Limb (tissue), 2 donors: Measurements from ENCODE around the gene CNOT3.
"Not testable (repeated sequence)": the region's sequence is repeated elsewhere in the genome, so short reads cannot be mapped to it uniquely, and the experiment has no call there.

ENCODE experiments used
- DNase-seq, 2 donors: peaks; one replicate each; pipeline ENCODE4 v3.0.0-alpha.2; 2016; ENCODE audit errors: extremely low spot score in 2 of 2

The CNOT3 gene

GRCh38 chr19:54191011-54191810, 53.6 kb downstream of the CNOT3 start, which contains the start of gene TSEN34:
Gene TSEN34 (plus strand): TSS chr19:54191308. CDS start chr19:54191365, 57 bp downstream.
- DNase-seq, result peak; percentile 18 to 95

DNA sequence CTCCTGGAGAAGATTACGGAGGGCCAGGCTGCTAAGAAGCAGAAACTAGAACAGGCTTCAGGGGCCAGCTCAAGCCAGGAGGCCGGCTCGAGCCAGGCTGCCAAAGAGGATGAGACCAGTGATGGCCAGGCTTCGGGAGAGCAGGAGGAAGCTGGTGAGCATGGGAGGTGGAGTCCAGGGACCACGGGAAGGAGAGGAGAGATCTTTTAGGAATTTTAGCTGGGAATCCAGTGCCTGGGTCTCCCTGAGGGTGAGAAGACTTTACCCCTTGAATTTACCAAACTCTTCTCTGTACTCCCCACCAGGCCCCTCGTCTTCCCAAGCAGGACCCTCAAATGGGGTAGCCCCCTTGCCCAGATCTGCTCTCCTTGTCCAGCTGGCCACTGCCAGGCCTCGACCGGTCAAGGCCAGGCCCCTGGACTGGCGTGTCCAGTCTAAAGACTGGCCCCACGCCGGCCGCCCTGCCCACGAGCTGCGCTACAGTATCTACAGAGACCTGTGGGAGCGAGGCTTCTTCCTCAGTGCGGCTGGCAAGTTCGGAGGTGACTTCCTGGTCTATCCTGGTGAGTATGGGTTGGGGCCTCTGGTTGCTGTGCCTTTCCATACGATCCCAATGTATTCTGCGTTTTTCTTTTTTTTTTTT, 54.4 kb downstream of the CNOT3 start:
- DNase-seq, result peak in 1 of 2 donors; percentile 38

DNA sequence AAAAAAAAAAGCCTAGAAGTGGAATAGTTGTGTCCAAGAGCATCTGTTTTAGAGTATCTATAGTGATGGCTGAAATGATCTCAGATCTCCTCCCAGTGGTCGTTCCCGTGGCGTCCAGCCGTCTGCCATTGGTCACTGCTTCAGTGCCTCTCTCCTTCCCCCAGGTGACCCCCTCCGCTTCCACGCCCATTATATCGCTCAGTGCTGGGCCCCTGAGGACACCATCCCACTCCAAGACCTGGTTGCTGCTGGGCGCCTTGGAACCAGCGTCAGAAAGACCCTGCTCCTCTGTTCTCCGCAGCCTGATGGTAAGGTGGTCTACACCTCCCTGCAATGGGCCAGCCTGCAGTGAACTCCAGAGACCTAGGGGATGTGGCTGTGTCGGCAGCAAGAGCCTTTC, 55.4 kb downstream of the CNOT3 start:
- DNase-seq, result no peak

DNA sequence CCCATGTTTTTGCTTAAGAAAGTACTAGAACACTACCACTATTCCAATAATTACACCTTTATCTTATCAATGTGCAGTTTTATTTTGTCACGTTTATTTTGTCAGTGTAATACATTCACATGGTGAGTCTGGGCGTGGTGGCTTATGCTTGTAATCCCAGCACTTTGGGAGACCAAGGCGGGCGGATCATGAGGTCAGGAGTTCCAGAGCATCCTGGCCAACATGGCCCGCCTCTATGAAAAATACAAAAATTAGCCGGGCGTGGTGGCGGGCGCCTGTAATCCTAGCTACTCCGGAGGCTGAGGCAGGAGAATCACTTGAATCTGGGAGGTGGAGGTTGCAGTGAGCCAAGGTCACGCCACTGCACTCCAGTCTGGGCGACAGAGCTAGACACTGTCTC, 56.9 kb downstream of the CNOT3 start:
- not testable (repeated sequence) for DNase-seq

DNA sequence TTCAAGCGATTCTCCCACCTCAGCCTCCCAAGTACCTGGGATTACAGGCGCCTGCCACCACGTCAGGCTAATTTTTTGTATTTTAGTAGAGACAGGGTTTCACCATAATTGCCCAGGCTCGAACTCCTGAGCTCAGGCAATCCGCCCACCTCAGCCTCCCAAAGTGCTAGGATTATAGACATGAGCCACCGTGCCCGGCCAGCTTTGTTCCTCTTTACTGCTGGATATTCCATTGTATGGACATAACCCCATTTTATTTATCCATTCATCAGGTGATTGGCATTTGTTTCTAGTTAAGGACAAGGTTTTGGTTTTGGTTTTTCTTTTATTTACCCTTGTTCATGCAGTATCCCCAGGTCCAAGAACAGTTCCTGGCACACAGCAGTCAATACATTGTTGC, 59.0 kb downstream of the CNOT3 start:
- DNase-seq, result no peak

DNA sequence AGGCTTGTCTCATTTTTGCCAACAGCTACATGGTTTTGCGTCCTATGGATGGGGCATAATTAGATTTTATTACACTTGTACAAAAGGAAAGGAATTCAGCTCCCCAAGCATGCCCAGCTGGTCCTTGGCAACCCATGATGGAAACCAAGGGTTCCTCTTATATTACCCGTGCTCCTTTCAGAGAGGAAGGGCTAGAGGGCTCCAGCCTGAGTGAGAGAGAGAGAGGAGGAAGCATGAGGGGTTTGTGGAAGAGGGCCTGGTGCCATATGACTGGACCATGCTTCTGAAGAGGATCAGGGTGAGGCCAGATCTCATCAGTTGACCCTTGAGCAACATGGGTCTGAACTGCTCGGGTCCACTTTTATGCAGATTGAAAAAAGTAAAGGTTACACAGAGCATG, 59.6 kb downstream of the CNOT3 start:
- no peak for DNase-seq

GRCh38 chr19:54199401-54199800, 61.8 kb downstream of the CNOT3 start:
- DNase-seq, result no peak

DNA sequence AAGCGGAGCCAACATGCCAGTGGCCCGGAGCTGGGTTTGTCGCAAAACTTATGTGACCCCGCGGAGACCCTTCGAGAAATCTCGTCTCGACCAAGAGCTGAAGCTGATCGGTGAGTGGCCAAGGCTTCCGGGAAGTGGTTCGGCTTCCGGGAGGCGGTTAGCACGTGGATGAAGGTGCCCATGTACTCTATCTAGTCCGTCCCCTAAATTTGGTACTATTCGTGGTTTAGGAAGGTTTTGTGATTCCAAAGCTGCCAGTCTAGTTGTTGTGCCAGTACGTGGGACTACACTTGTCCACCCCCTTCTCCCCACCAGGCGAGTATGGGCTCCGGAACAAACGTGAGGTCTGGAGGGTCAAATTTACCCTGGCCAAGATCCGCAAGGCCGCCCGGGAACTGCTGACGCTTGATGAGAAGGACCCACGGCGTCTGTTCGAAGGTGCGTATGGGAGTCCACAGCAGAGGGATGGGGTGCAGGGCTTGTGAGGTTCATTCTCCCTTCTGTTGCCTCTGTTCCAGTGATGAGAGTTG, 63.7 kb downstream of the CNOT3 start:
- DNase-seq, result no peak

- no peak for DNase-seq
These were observed 64.4 kb downstream of the CNOT3 start for GRCh38 chr19:54201980-54202379.

GRCh38 chr19:54203151-54203611, 65.6 kb downstream of the CNOT3 start:
- DNase-seq, result no peak

DNA sequence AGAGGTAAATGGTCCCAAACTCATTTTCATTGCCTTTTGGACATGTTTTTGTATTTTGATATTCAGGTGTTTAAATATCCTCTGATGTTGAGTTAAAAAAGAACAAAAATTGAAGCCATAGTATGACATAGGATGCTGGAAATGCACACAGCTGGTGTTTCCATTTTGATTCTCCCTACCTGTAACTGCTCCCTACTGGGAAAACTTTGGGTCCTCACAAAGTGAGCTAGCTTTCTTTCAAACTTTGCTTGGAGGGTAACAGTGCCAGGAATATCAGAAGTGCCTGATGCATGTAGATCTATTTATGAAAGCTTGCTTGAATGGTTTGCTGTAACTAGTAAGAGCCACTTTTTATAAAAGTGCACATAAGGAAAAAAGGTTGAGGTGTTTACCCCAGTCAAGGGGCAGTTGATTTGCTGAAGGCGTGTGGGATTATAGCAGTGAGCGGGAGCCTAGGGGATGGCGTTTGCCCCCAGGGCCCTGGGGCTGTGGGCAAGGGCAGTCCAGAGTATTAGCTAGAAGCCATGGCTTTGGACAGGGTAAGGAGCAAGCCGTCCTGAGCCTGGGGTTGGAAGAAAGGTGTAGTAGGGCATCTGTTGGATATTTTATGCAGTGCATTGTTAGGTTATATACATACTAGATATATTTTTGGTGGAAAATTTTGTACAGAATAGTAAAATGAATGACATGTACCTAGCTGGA, 67.4 kb downstream of the CNOT3 start:
- DNase-seq, result no peak
